GM18867 (cell line): Measurements from ENCODE around the gene RRBP1.
"Not testable (repeated sequence)": the region's sequence is repeated elsewhere in the genome, so short reads cannot be mapped to it uniquely, and the experiment has no call there.

ENCODE experiments used
- ATAC-seq: cut with Tn5 transposase; IDR thresholded peaks from one replicate; pipeline ENCODE4 v1.9.1; 2021; ENCODE audit warnings: mild to moderate bottlenecking, moderate library complexity; ENCODE audit not compliant: unreplicated experiment

Gene RRBP1

DNA sequence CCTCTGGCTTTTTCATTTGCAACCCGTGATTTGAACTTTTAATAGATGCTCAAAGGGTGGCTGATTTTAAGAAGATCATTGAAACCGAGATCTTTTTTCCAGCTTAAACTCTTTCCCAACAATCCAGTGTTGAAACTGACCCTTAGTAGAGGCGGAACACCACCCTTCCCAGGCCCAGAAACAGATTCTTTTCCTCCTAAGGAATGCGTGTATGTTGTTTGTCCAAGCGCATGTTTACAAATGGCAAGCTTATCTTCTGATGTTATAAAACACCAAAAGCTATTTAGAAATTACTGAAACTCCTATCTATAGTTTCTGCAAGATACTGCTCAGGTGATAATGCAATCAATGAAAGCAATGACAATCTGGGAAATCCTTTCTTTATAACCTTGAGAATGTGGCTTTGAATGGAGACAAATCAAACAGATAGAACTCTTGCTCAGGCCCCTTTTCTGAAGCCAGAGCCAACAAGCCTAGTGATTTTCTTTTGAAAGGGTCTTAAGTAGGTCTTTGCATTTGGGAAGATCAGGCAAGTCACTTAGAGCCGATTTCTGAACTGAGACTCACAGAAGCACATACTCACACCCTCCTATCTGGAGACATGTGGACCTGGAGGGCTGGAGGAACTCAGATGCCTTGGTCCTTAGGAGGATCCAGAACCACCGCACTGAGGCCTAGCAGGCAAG lies 26.8 kb upstream of the RRBP1 start:
- no peak for ATAC-seq

DNA sequence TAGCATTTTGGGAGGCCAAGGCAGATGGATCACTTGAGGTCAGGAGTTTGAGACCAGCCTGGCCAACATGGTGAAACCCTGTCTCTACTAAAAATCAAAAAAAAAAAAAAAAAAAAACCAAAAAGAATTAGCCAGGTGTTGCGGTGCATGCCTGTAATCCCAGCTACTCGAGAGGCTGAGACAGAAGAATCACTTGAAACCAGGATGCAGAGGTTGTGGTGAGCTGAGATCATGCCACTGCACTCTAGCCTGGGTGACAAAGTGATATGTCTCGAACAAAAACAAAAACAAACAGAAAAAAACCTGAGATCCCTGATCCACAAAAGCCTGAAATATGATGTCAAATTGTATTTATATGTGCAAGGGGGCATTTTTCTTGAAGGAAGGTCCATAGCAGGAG lies 25.9 kb upstream of the RRBP1 start:
- not testable (repeated sequence) for ATAC-seq

DNA sequence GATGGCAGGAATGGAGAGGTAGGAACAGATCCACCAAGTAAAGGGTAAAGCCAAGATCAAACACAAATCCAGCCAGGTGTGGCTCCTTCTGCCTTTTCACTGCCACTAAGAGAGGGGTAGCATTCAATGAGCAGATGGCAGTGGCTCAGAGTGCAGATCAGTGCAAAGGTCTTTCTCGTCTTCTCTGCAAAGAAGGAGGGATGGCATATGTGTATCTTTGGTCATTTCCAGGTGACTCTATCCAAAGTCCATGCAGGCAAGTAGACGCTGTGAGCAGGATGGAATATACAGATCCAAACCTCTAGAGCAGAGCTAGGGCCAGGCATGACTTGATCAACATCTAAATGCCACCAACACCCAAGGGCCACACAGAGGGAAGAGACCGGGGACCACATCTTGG lies 24.6 kb upstream of the RRBP1 start:
- no peak for ATAC-seq

GRCh38 chr20:17705916-17706315 lies 23.9 kb upstream of the RRBP1 start:
- ATAC-seq: no peak

GRCh38 chr20:17704589-17705317 lies 22.7 kb upstream of the RRBP1 start:
- no peak for ATAC-seq

- ATAC-seq: no peak
Observed at GRCh38 chr20:17701826-17702225, 19.8 kb upstream of the RRBP1 start.

- no peak for ATAC-seq
Observed at GRCh38 chr20:17700637-17701036, 18.6 kb upstream of the RRBP1 start.

DNA sequence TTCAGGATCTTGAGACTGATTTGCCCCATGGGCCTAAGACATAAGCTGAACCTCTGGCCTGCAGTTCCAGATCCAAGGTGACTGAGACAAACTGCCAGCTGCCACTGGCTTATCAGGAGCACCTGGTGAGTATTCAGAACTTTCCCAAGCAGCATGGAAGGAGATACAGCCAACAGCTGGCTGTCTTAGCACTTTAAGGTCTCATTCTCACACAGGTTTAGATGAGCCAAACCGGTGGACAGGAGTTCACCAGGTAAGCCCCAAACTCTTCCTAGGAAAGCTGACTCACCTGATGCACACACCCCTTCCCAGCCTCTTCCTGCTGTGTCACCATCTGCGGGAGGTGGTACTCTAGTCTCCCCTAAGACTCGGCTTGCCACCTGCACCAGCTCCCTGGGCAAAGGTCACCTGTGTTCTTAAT lies 17.9 kb upstream of the RRBP1 start, which contains the start of gene BANF2:
TSS of gene BANF2 (plus strand) at position 36 of the 421 bp plus-strand sequence. CDS start 25,060 bp downstream, outside the sequence.
- ATAC-seq: no peak

DNA sequence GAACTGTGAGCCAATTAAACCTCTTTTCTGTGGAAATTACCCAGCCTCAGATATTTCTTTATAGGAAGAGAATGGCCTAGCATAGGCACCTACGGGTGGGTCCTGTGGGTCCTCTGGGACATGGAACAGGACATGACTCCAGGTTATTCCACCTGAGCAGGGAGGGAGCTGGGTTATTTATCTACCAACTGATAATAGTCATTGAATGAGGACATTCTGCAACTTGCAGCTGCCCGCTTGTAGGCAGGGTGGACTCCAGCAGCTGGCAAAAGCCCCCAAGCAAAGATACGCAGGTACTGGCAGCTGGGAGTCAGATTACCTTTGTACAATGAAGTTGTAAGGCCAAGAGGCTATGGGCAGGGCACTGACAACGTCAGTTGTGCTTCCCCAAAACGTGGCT lies 16.3 kb upstream of the RRBP1 start:
- ATAC-seq: no peak

DNA sequence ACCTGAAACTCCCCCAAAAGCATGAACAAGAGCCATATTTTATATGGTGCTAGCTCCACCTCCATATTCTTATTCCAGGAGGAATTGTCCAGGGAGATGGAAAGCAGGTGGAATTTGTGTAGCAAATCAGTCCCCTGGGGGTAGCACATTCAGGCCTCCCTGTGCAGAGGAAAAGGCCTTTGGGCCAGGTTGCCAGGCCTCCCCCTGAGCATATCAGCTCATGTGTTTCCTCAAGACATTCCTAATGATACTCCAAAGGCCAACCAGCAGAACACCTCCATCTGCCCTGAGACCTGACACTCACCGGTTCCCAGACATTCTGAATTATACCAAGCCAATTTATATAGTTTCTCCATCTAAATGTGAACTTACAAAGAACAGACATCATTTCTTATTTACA lies 15.1 kb upstream of the RRBP1 start:
- no peak for ATAC-seq

- no peak for ATAC-seq
Observed at GRCh38 chr20:17696287-17696686, 14.2 kb upstream of the RRBP1 start.

DNA sequence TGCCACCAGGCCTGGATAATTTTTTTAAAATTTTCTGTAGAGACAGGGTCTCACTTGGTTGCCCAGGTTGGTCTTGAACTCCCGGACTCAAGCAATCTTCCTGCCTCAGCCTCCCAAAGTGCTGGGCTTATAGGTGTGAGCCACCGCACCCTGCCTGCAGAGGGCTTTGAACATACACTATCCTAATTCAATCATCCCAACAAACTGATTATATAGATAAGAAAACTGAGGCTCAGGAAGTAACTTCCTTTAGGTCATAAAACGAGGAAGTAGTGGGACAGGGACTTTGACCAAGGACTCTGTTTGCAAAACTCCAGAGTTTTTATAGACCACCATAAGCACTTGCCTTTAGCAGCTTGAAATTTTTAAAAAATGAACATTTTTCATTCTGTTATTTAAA lies 12.7 kb upstream of the RRBP1 start:
- no peak for ATAC-seq

- ATAC-seq: no peak
Observed at GRCh38 chr20:17693444-17694001, 11.5 kb upstream of the RRBP1 start.

GRCh38 chr20:17691758-17692157 lies 9.7 kb upstream of the RRBP1 start:
- no peak for ATAC-seq

GRCh38 chr20:17690144-17690543 lies 8.1 kb upstream of the RRBP1 start:
- no peak for ATAC-seq

DNA sequence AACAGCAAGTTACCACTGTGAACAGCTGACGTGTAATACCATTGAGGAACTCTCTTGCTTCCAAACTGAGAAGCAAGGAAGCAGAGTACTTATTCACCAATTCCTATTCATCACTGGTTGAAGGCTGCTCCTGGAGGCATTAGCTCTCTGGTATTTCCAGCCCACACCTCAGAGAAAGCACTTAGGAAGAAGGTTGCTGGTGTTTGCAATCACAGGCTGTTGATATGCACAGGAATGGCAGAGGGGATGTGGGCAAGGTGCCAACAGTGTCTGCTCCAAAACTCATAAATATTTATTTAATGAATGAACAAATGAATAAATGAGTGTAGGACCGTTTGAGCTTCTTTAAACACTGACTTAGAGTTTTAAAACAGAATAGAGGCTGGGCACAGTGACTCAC lies 6.9 kb upstream of the RRBP1 start:
- no peak for ATAC-seq

- ATAC-seq: no peak
Observed at GRCh38 chr20:17687800-17688199, 5.8 kb upstream of the RRBP1 start.

GRCh38 chr20:17685168-17685567 lies 3.1 kb upstream of the RRBP1 start:
- no peak for ATAC-seq

- no peak for ATAC-seq
Observed at GRCh38 chr20:17684077-17684888, 2.2 kb upstream of the RRBP1 start.

GRCh38 chr20:17683218-17684076 lies 1.4 kb upstream of the RRBP1 start:
- no peak for ATAC-seq

DNA sequence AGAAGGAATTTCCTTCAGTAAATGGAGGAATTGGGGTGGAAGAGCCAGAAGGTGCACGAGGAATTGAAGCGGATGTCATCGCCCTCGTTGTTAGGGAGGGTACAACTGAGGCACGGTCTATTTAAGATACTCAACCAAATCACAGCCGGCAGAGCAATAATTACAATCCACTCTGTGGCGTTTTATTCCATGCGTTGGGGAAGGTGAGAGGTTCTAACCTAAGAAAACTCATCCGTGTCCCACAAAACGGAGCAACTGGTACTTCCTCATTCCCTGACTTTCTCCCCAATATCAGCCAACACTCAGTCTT lies 802 bp upstream of the RRBP1 start:
- ATAC-seq: no peak
